GM23248 (cell line): Measurements from ENCODE around the gene HIVEP3. TPM values are rescaled to one million over a fixed set of nuclear protein-coding genes. Genes with fewer than 3 reads are reported as not detected.
A peak's percentile ranks its signal among the peaks of the same experiment; 100 is the strongest.

Source experiments
- DNase-seq: peaks from one replicate; pipeline ENCODE4 v3.0.0-alpha.2; 2015
- H2AFZ ChIP-seq: fragments of 200-600 bp; sonication (generic); 2 replicates; pipeline ENCODE4 v1.6.1; 2016; ENCODE audit warnings: antibody characterized with exemption
- H3F3A ChIP-seq: fragments of 200-600 bp; sonication (generic); 2 replicates; pipeline ENCODE4 v1.6.1; 2016; ENCODE audit warnings: mild to moderate bottlenecking, antibody characterized with exemption, mixed run types; ENCODE audit not compliant: insufficient read depth
- H3K27ac ChIP-seq: fragments of 200-600 bp; sonication (generic); 2 replicates; pipeline ENCODE4 v1.5.1; 2016; ENCODE audit warnings: mild to moderate bottlenecking
- H3K27me3 ChIP-seq: fragments of 200-600 bp; sonication (generic); replicated peaks from 2 replicates; pipeline ENCODE4 v1.6.1; 2016; ENCODE audit warnings: mild to moderate bottlenecking; ENCODE audit not compliant: insufficient read depth
- H3K36me3 ChIP-seq: fragments of 200-600 bp; sonication (generic); 2 replicates; pipeline ENCODE4 v1.6.1; 2016; ENCODE audit warnings: low read depth, mild to moderate bottlenecking
- H3K4me1 ChIP-seq: fragments of 200-600 bp; sonication (generic); 2 replicates; pipeline ENCODE4 v1.6.1; 2016; ENCODE audit warnings: mild to moderate bottlenecking; ENCODE audit not compliant: insufficient read depth
- H3K4me2 ChIP-seq: fragments of 200-600 bp; sonication (generic); one replicate; pipeline ENCODE4 v1.6.1; 2016; ENCODE audit warnings: mild to moderate bottlenecking; ENCODE audit not compliant: unreplicated experiment
- H3K4me3 ChIP-seq: fragments of 200-600 bp; sonication (generic); 2 replicates; pipeline ENCODE4 v1.5.1; 2016; ENCODE audit warnings: mild to moderate bottlenecking
- H3K79me2 ChIP-seq: fragments of 200-600 bp; sonication (generic); 2 replicates; pipeline ENCODE4 v1.6.1; 2016; ENCODE audit warnings: mild to moderate bottlenecking; ENCODE audit not compliant: insufficient read depth
- H3K9ac ChIP-seq: fragments of 200-600 bp; sonication (generic); 2 replicates; pipeline ENCODE4 v1.6.1; 2016; ENCODE audit warnings: mild to moderate bottlenecking
- H3K9me2 ChIP-seq: fragments of 200-600 bp; sonication (generic); 2 replicates; pipeline ENCODE4 v1.6.1; 2016; ENCODE audit warnings: mixed run types, mild to moderate bottlenecking, moderate library complexity; ENCODE audit not compliant: insufficient read depth
- H3K9me3 ChIP-seq: fragments of 200-600 bp; sonication (generic); one replicate; pipeline ENCODE4 v1.6.1; 2017; ENCODE audit warnings: low read depth
- H4K20me1 ChIP-seq: fragments of 200-600 bp; sonication (generic); 2 replicates; pipeline ENCODE4 v1.6.0; 2016; ENCODE audit not compliant: insufficient read depth
- EZH2 ChIP-seq: fragments of 200-600 bp; sonication (generic); IDR thresholded peaks from 2 replicates; pipeline ENCODE4 v1.6.1; 2018; ENCODE audit warnings: antibody characterized with exemption, mild to moderate bottlenecking; ENCODE audit not compliant: insufficient read depth, poor library complexity, severe bottlenecking
- EZH2phosphoT487 ChIP-seq: fragments of 200-600 bp; sonication (generic); IDR thresholded peaks from 2 replicates; pipeline ENCODE4 v1.6.1; 2018; ENCODE audit warnings: antibody characterized with exemption, moderate library complexity, mild to moderate bottlenecking, low read depth; ENCODE audit not compliant: insufficient read depth
- WGBS, 2 experiments: methylation state at CpG; one replicate each; pipeline ENCODE4 v1.1.6; 2015 to 2017; ENCODE audit warnings: low lambda C conversion rate in 2 of 2, low coverage in 1 of 2; ENCODE audit errors: missing lambda C conversion rate in 2 of 2; 5-methylcytosine and 5-hydroxymethylcytosine counted together
- in situ Hi-C: fragments of 300-500 bp; cut with MboI; formaldehyde crosslinking; loops from 2 replicates; pipeline ENCODE4 v1.15.0; 2020
- polyA plus RNA-seq: library from polyadenylated mRNA; unstranded; fragments of >200 nt; fragmentation: Nextera tagmentation; extraction: Ambion mirVana; gene quantifications from 2 replicates; pipeline ENCODE4 v1.2.1, GENCODE V29; 2016
- total RNA-seq: library from RNA; depleted of rRNA; stranded (reverse); fragments of >200 nt; shearing (Covaris generic); gene quantifications from 2 replicates; pipeline ENCODE4 v1.2.3, GENCODE V29; 2014

The HIVEP3 gene
- total and polyA plus RNA-seq, 2 experiments from 2014 or later, result 1.7 to 7.2 TPM

DNA sequence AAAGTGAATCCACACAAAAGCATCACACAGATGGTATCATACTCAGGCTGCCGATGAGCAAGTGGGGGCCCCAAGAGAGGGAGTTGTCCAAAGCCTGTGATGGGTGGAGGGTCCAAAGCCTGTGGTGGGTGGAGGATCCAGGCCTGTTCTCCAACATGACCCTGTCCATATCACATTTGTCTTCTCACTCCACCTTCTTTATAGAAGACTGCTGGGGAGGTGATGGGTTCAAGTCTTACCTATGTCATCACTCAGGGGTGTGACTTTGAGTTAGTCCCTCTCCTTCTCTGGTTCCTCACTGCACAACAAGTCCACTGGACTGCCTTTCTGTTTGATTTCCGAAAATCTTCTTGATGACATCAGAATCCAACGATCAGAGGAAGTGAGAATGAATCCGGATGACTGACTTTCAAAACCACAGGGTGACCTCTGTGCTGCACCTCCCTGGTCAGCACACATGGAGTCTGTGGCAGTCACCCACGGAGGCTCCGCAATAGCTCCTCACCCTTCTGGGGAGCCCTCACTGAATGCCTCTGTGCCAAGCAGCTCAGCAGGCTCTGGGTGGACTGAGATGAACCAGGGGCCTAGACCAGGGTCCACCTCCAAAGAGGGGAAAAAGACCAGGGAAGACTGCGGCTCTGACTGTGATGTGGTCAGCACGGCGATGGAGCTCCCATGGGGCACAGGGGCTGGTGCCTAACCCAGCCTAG lies 166.8 kb downstream of the HIVEP3 start:
- Histone ChIP-seq H3K4me1 (peaks cover 6% of the 10 kb centered on the region; the same call in 1 of the 2 replicates), H4K20me1 (no peaks in the 10 kb centered on the region), H3K79me2 (no peaks in the 10 kb centered on the region), H3K4me2 (no peak overlapping the region), H3K4me3 (no peak overlapping the region), H3K27me3 (no peaks in the 10 kb centered on the region), H3K9me2 (no peaks in the 10 kb centered on the region), H3K9me3 (no peaks in the 10 kb centered on the region), H3K9ac (no peak overlapping the region), H3K36me3 (no peaks in the 10 kb centered on the region), H3K27ac (no peak overlapping the region), H3F3A (no peaks in the 10 kb centered on the region), H2AFZ (no peak overlapping the region)
- peak; percentile 65 for DNase-seq
- TF ChIP-seq EZH2phosphoT487, result no peak
- no peak for TF ChIP-seq EZH2
- in situ Hi-C loops, result no loop called here
- WGBS, 2 experiments, result 68 to 77% methylated on average over 9 of the region's 9 CpGs

DNA sequence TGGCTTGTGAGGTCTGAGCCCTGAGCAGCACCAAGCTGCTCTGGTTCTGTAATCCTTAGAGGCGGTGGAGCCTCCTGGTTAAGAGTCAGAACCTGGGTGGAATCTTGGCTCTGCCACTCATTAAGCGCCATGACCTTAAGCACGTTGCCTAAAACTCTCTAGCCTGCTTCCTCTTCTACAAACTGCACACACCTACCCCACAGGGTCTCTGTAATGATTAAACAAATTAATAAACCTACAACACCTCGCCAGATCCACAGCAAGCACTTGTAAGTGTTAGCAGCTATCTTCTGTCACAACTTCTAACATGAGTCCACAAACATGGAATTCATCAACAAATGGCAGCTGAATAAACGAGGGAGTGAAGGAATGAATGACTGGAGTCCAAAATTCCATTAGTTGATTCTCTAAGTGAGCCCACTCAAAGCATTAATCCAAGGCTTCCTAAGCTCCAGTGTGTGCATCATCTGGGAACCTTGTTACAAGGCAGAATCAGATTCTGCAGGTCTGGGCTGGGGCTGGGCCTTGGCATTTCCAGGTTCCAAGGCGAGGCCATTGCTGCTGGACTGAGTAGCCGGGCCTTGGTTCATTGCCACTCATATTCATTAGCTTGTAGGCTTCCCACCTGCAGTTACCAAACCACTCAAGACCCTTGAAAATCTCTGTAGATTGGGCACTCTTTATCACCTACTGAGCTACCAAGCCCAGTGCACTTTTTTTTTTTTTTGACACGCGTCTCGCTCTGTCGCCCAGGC lies 168.6 kb downstream of the HIVEP3 start:
- no peaks in the 10 kb centered on the region for H3K9me2 ChIP-seq
- no peak overlapping the region for H3K9ac ChIP-seq
- DNase-seq, result no peak
- no peaks in the 10 kb centered on the region for H3K36me3 ChIP-seq
- H3K4me3 ChIP-seq, result no peak overlapping the region
- H4K20me1 ChIP-seq, result no peaks in the 10 kb centered on the region
- H3K27me3 ChIP-seq, result no peaks in the 10 kb centered on the region
- no peak overlapping the region for H3K4me2 ChIP-seq
- H3K9me3 ChIP-seq, result no peaks in the 10 kb centered on the region
- peaks cover 6% of the 10 kb centered on the region; the same call in 1 of the 2 replicates for H3K4me1 ChIP-seq
- no peaks in the 10 kb centered on the region for H3K79me2 ChIP-seq
- TF ChIP-seq EZH2 (no peak), EZH2phosphoT487 (no peak)
- no peak overlapping the region for H3K27ac ChIP-seq
- H2AFZ ChIP-seq, result no peak overlapping the region
- WGBS, 2 experiments, result 76 to 77% methylated on average over 8 to 11 of the region's 11 CpGs
- in situ Hi-C loops, result no loop called here
- H3F3A ChIP-seq, result no peaks in the 10 kb centered on the region

GRCh38 chr1:41745022-41745421 lies 173.7 kb downstream of the HIVEP3 start:
- 100% methylated on average over 2 of the region's 2 CpGs for WGBS, 2 experiments
- H3K27ac ChIP-seq, result no peak overlapping the region
- no peaks in the 10 kb centered on the region for H3K27me3 ChIP-seq
- no peaks in the 10 kb centered on the region for H3K9me2 ChIP-seq
- TF ChIP-seq EZH2, result no peak
- TF ChIP-seq EZH2phosphoT487, result no peak
- no peaks in the 10 kb centered on the region for H3K79me2 ChIP-seq
- DNase-seq, result no peak
- in situ Hi-C loops, result no loop called here
- no peak overlapping the region for H3K9ac ChIP-seq
- no peak overlapping the region for H2AFZ ChIP-seq
- no peaks in the 10 kb centered on the region for H3K36me3 ChIP-seq
- H3K4me3 ChIP-seq, result no peak overlapping the region
- peaks cover 21% of the 10 kb centered on the region for H3F3A ChIP-seq
- no peaks in the 10 kb centered on the region for H3K9me3 ChIP-seq
- no peaks in the 10 kb centered on the region for H4K20me1 ChIP-seq
- H3K4me2 ChIP-seq, result no peak overlapping the region
- peaks cover 21% of the 10 kb centered on the region for H3K4me1 ChIP-seq

DNA sequence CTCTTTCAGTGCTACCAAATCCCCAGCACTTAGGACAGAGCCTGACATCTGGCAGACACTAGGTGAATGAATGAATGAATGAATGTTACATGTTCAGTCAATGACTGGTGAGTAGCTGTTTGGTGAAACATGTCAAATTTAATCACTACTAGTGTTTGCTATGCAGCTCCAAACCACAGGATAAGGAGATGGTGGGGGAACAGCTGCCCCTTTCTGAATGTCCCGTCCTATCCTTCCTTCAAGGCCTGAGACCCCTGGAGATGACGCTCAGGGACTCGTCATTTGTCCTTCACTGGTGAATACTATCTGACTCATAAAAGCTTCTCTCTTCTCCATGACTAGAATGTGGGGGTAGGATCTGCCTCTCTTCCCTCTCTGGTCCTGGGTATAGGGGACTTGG lies 175.4 kb downstream of the HIVEP3 start:
- Histone ChIP-seq H3K4me2 (peak overlapping the region; percentile 26), H3K27ac (peak overlapping the region; percentile 48), H3K9ac (no peak overlapping the region), H3K9me3 (no peaks in the 10 kb centered on the region), H3K9me2 (no peaks in the 10 kb centered on the region), H4K20me1 (no peaks in the 10 kb centered on the region), H3K79me2 (no peaks in the 10 kb centered on the region), H3F3A (peaks cover 21% of the 10 kb centered on the region), H3K4me3 (no peak overlapping the region), H2AFZ (0 out of 2 replicates have a peak overlapping the region, but pooled peaks have one; percentile 0), H3K36me3 (no peaks in the 10 kb centered on the region), H3K4me1 (peaks cover 21% of the 10 kb centered on the region), H3K27me3 (no peaks in the 10 kb centered on the region)
- peak; percentile 79 for DNase-seq
- 9 to 29% methylated on average over 3 of the region's 3 CpGs for WGBS, 2 experiments
- TF ChIP-seq EZH2 (no peak), EZH2phosphoT487 (no peak)
- in situ Hi-C loops, result no loop called here
